A673 (cell line): ENCODE results near the gene TP53I13.

Source experiments
- CTCF ChIP-seq: fragments of 300-800, 200-600 bp; sonication (generic); conservative IDR thresholded peaks from 2 replicates; pipeline ENCODE4 v1.5.1; 2017; ENCODE audit warnings: low read depth, mild to moderate bottlenecking, antibody characterized with exemption, low read length, moderate library complexity, mixed read lengths
- EZH2 ChIP-seq: fragments of 200-600 bp; sonication (generic); IDR thresholded peaks from 2 replicates; pipeline ENCODE4 v1.6.1; 2017; ENCODE audit warnings: borderline replicate concordance, low read depth, mild to moderate bottlenecking, mixed read lengths, antibody characterized with exemption, low read length; ENCODE audit not compliant: poor library complexity, severe bottlenecking

GRCh38 chr17:29575511-29576213 lies 7.2 kb downstream of the TP53I13 start:
- TF ChIP-seq CTCF = no peak
- TF ChIP-seq EZH2 = no peak
